AML-193 (cell line): ENCODE results near the gene SPINK8.
"Not testable (repeated sequence)": the region's sequence is repeated elsewhere in the genome, so short reads cannot be mapped to it uniquely, and the experiment has no call there.

Experiments
- DNase-seq, 2 experiments: peaks; one replicate each; lab custom pipeline; 2025; lab: John Stamatoyannopoulos, UW

SPINK8 gene

DNA sequence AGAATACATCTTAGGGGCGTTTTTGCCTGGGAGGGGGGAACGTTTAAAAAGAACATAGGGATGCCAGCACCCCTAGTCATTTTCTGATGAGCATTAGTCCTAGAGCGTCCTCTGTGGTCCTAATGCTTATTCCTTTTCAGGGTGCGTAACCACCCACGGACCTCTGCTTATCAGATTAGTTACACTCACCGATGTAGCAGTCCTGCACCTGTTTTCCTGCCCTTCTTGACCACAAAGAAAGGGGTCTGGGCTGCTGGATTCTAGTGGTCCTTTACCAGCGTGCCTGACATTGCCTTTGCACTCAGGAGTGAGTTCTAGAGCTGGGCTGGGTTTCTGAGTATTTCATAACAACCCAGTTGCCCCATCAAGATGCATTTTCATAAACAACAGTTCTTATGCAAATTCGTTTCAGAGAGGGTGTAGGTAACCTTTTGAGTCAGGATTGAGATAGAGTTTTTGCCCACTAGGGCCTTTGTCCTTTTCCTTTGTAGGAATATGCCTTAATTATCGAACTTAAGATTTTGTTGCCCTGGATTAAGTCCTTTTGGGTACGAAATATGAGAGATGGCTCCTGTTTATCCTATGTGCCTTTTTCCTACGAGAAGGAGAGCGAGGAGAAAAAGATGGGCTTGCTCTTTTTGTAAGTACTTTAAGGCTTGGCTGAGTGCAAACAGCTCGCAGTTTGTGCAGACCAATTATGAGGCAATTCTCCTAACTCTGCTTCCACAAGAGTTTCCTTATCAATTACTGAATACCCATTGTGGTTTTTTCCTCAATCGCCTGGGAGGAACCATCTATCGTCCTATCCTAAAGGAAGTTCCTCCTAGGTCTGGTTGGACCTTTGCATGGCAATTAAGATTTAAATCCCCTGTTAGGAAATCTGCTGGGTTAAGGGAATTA lies at the start of gene SPINK8:
Gene SPINK8 (minus strand): TSS at position 316 of the 900 bp plus-strand sequence. CDS start 5,320 bp downstream, outside the sequence.
- DNase-seq: peak; percentile 35 to 44

DNA sequence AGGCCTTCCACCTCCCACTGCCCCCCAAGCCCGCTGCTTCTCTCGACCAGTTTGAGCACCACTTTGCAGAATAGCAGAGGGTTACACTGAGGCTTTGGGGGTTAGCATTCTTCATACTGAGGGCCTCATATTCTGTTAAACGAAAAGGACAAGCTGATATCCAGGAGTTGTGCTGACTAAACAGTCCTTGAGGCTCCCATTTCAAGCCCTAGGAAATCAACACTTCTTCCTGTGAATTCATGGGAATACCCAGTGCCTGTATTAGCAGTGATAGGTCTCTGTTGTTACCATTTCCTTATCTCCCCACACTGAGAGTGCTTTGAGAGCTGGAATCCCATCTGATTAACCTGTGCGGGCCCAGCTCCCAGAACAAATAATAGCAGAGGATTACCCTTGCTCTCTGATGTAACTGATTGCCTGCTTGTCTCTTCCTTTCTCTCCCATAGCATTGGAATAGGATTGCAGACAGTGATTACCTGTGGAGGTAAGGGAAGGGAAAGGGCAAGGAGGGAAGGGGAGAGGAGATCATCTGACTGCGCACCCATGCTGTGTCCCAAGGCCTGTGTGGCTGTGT lies 39.5 kb upstream of the SPINK8 start:
- DNase-seq: no peak

DNA sequence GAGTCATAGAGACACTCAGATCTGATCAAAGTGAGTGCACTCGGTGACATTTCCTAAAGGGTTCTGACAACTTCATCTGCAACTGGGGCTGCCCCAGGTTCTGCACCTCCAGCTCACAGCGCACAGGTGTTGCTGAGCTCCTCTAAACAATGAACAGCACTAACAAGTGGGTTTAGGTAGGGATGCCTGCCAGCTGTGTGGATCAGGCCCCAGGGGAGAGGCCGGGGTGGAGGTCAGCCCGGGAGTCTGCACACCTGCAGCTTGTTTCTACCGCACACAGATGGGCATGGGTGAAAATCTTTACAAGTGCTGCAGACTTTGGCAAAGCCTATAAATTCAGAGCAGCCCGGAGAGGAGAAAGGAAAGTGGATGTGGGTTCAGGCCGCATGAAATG lies 38.9 kb upstream of the SPINK8 start:
- DNase-seq: no peak

DNA sequence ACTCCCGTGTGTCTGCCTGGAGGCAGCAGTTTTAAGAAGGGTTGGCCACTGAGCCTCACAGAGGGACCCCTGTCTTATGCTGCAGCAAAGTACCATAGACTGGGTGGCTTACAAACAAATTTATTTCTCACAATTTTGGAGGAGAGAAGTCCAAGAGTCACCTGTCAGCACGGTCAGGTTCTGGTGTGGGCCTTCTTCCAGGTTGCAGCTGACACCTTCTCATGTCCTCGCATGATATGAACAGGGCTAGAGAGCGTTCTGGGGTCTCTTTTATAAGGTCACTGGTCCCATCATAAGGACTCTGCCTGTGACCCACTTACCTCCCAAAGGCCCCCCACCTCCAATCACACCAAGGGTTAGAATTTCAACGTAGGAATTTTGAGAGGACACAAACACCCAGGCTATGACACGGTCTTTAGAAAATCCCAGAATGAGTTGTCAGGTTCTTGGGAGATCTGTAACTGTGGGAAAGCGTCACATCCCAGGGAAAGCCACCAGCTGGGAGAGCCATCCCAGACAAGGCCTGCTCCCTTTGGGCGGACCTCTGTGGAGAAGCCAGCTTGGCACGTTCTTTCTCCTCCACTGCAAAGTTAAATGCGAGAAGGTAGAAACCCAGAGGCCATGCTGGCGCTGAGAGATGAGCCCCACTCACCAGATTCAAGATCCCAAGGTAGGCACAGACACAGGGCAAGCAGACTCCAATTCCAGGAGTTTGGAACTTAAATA lies 38.4 kb upstream of the SPINK8 start, which contains the start of gene FBXW12:
Gene FBXW12 (plus strand): TSS at position 569 of the 726 bp plus-strand sequence. CDS start 549 bp downstream, outside the sequence.
- DNase-seq: no peak

GRCh38 chr3:48370333-48370713 lies 36.9 kb upstream of the SPINK8 start:
- DNase-seq: no peak

DNA sequence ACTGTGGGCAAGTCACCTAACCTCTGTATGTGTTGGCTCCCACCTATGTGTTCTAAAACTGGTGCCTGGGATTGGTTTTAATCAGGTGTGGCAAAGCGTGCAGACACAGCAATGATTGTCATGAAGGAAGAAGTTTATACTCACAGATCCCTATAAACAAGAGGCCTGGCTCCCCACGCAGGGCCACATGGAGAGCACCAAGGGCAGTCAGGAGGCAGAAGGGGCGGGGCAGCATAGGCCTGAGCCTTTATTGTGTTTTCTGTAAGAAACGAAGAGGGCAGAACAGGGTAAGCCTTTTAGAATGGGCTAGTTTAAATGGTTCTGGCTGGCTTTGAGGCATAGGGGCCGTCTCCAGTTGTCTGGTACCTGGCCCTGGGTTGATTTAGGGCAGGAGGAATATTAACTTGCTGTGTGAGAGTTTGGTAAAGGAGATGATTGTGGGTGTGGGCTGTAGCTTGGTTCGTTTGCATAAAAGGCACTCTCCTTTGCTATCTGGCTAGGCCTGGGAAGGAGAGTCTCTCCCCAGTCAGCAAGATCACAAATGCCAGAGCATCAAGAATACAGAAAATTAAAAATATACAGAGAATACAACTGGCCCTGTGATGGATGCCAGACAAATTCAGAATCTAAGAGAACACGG lies 36.4 kb upstream of the SPINK8 start:
- no peak for DNase-seq

DNA sequence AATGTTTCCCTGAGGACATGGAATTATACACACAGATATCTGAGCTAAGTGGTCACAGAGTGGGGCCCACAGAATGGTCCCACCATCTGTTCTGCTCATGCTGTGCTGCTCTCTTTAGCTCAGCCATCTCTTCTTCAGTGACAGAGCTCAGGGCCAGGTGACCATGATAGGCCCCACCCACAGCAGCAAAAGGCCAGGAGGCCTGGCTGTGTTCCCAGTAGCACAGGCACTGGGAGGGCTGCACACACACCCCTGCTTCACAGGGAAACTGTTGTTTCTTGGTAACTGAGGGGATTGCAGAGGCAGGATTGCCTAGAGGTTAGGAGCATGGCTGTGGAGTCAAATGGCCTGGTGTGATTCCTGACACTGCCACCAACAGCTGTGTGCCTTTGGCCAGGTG lies 33.7 kb upstream of the SPINK8 start:
- DNase-seq: no peak

DNA sequence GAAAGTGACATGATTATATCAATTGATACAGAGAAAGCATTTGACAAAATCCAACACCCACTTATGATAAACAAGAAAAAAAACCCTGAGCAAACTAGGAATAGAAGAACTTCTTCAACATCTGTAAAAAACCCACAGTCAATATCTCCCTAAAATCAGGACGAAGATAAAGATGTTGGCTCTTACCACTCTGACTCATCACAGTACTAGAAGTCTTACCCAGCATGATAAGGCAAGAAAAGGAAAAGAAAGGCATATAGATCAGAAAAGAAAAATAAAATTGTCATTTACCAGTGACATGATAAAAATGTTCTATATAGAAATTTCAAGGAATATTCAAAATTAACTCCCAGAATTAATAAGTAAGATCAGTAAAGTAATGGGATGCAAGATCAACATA lies 31.4 kb upstream of the SPINK8 start:
- no peak for DNase-seq

GRCh38 chr3:48361928-48362327 lies 28.5 kb upstream of the SPINK8 start:
- DNase-seq: no peak

GRCh38 chr3:48356419-48356818 lies 23.0 kb upstream of the SPINK8 start:
- DNase-seq: no peak

DNA sequence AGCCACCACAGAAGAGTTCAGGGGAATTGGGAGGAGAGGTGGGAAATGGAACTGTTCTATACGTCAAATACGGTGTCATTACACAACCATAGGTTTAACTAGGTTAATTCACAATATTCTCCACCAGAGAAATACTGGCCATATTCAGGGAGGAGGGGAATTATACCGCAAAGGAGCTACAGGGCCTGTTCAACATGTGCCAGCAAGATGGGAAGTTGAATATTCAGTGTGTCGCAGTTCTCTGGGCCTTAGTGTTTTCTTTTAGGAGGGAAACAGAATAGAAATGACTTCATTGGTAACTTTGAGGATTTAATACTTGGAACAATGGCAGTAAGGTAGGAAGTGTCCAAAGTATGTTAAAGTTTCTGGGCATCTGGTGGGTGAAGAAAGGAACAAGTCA lies 20.5 kb upstream of the SPINK8 start:
- no peak for DNase-seq

- DNase-seq: no peak
These were observed 19.1 kb upstream of the SPINK8 start for GRCh38 chr3:48352546-48352945.

- DNase-seq: no peak
These were observed 14.0 kb upstream of the SPINK8 start for GRCh38 chr3:48347500-48347899.

GRCh38 chr3:48345946-48346572 lies 12.6 kb upstream of the SPINK8 start:
- DNase-seq: no peak

DNA sequence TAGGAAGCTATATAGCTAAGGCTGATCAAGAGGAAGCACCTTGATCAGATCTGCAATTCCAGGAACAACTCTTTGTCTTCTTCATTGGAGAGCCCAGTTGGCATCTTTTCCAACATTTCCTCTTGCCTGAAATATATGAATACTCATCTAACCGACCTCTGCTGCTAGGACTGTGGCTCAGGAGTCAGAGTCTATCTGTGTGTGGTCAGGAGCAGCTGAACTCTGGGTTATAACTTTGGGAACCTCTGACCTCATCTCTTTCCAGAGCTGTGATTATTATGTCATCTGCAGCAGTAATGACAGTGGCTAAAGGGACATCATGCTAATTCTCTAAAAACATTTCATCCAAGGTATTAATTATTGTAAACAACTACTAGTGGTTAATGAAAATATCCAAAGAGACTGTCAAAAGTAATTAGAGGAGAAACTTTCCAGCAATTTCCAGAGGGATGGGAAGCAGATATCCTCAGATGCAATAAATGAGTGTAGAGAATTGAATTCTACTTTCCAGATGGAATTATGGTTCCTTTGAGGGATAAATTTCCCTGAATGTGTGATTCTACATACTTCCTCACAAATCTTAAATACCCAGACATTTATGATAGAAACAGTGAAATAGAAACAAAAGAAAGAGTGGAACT lies 11.5 kb upstream of the SPINK8 start:
- no peak for DNase-seq

GRCh38 chr3:48343432-48343831 lies 10.0 kb upstream of the SPINK8 start:
- DNase-seq: no peak

- DNase-seq: peak; percentile 44 to 46
These were observed 5.2 kb upstream of the SPINK8 start for GRCh38 chr3:48338635-48339034.

DNA sequence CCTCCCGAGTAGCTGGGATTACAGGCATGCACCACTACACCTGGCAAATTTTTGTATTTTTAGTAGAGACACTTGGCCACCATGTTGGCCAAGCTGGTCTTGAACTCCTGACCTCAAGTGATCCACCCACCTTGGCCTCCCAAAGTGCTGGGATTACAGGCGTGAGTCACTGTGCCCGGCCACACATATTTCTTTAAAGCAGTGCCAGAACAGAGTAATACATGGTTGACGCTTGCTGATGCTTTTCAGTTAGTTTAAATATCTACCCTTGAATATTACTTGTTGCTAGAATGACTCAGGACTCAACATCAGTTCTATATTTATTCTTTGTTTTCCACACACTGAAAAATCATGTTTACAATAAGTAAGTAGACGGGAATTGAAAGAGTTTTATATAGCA lies 4.1 kb upstream of the SPINK8 start:
- DNase-seq: not testable (repeated sequence)

DNA sequence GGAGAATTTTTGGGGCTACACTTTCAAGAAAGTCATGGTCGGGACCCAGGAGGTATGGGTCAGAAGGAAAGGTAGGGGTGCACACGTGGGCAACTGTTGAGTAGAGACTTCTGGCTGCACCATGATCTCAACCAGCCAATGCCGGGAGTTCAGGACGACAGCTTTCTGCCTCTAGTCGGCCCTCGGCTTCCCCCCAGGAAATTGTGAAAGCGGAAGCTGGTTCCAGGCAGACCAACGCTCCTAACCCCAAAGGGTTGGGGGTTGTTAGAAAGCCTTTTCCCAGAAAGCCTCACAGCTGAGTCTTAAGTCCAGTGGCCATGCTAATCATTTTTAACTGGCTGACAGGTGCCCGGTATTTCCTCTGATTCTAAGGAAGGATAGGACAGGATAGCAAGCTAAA lies 1.8 kb upstream of the SPINK8 start:
- peak; percentile 96 for DNase-seq

GRCh38 chr3:48334605-48335004 lies 1.1 kb upstream of the SPINK8 start:
- DNase-seq: peak in 1 of 2 experiments; percentile 35
